Measurements from ENCODE around the gene UGT1A1.

The UGT1A1 gene

GRCh38 chr2:233816771-233817170 is 56.7 kb downstream of the UGT1A1 start:
- no peak for TF ChIP-seq CTCF (IDR thresholded peaks at IDR 0.05; ENCODE audit: insufficient read depth, low read depth, low read length, missing control alignments)
- no peak for DNase-seq (ENCODE audit: low read depth)
- no peak overlapping the region for H3K4me3 ChIP-seq (ENCODE audit: low read length)

GRCh38 chr2:233817361-233817911 is 57.4 kb downstream of the UGT1A1 start:
- DNase-seq (ENCODE audit: low read depth), result peak; percentile 4
- no peak for TF ChIP-seq CTCF (IDR thresholded peaks at IDR 0.05; ENCODE audit: insufficient read depth, low read depth, low read length, missing control alignments)
- H3K4me3 ChIP-seq (ENCODE audit: low read length), result no peak overlapping the region

GRCh38 chr2:233817995-233818638 is 58.0 kb downstream of the UGT1A1 start:
- H3K4me3 ChIP-seq (ENCODE audit: low read length), result no peak overlapping the region
- TF ChIP-seq CTCF (IDR thresholded peaks at IDR 0.05; ENCODE audit: insufficient read depth, low read depth, low read length, missing control alignments), result no peak
- DNase-seq (ENCODE audit: low read depth), result no peak

GRCh38 chr2:233818639-233819621 is 58.9 kb downstream of the UGT1A1 start:
- no peak for DNase-seq (ENCODE audit: low read depth)
- no peak overlapping the region for H3K4me3 ChIP-seq (ENCODE audit: low read length)
- no peak for TF ChIP-seq CTCF (IDR thresholded peaks at IDR 0.05; ENCODE audit: insufficient read depth, low read depth, low read length, missing control alignments)

- no peak for DNase-seq (ENCODE audit: low read depth)
- no peak overlapping the region for H3K4me3 ChIP-seq (ENCODE audit: low read length)
- no peak for TF ChIP-seq CTCF (IDR thresholded peaks at IDR 0.05; ENCODE audit: insufficient read depth, low read depth, low read length, missing control alignments)
These were observed 60.1 kb downstream of the UGT1A1 start for GRCh38 chr2:233819884-233820773.

- H3K4me3 ChIP-seq (ENCODE audit: low read length), result no peak overlapping the region
- TF ChIP-seq CTCF (IDR thresholded peaks at IDR 0.05; ENCODE audit: insufficient read depth, low read depth, low read length, missing control alignments), result no peak
- DNase-seq (ENCODE audit: low read depth), result no peak
These were observed 60.7 kb downstream of the UGT1A1 start for GRCh38 chr2:233820774-233821105.
